22Rv1 (cell line): ENCODE results near the gene ELK1.

Source experiments
- ZFX ChIP-seq: fragments of 450-650 bp; IDR thresholded peaks from 2 replicates; pipeline ENCODE4 v1.6.1; 2017; ENCODE audit warnings: antibody characterized with exemption, borderline replicate concordance
- TF ChIP-seq, protein P1 (sequence below): fragments of 450-650 bp; IDR thresholded peaks from 2 replicates; pipeline ENCODE4 v1.5.1; 2017; ENCODE audit warnings: mild to moderate bottlenecking

DNA sequence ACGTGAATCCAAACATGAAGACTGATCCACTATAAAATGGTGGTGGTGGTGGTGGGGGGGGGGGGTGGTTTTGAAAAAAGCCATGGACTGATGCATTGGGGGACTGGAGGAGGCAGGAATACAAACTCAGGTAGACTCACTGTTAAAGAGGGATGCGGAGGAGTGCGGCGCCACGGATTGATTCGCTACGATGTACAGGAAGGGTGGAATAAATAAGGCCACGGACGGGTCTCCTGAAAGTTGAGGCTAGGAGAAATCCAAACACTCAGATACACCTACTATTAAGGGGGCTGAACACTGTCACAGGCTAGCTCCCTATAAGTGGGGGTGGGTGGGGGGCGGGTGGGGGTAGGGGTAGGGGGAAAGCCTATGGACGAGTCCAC, 591 bp downstream of the ELK1 start:
- TF ChIP-seq, protein P1, sequence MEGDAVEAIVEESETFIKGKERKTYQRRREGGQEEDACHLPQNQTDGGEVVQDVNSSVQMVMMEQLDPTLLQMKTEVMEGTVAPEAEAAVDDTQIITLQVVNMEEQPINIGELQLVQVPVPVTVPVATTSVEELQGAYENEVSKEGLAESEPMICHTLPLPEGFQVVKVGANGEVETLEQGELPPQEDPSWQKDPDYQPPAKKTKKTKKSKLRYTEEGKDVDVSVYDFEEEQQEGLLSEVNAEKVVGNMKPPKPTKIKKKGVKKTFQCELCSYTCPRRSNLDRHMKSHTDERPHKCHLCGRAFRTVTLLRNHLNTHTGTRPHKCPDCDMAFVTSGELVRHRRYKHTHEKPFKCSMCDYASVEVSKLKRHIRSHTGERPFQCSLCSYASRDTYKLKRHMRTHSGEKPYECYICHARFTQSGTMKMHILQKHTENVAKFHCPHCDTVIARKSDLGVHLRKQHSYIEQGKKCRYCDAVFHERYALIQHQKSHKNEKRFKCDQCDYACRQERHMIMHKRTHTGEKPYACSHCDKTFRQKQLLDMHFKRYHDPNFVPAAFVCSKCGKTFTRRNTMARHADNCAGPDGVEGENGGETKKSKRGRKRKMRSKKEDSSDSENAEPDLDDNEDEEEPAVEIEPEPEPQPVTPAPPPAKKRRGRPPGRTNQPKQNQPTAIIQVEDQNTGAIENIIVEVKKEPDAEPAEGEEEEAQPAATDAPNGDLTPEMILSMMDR, result no peak
- TF ChIP-seq ZFX, result no peak
